KG1 (cell line): ENCODE measurements around the gene ASXL2.
"Not testable (repeated sequence)": the region's sequence is repeated elsewhere in the genome, so short reads cannot be mapped to it uniquely, and the experiment has no call there.

Experiments
- DNase-seq: peaks from one replicate; lab custom pipeline; 2025; lab: John Stamatoyannopoulos, UW

Gene ASXL2

GRCh38 chr2:25891672-25892071 is 13.4 kb upstream of the ASXL2 start:
- no peak for DNase-seq

- DNase-seq: no peak
These were observed 9.4 kb upstream of the ASXL2 start for GRCh38 chr2:25887624-25888242.

GRCh38 chr2:25885933-25886332 is 7.6 kb upstream of the ASXL2 start:
- no peak for DNase-seq

- no peak for DNase-seq
These were observed 3.5 kb upstream of the ASXL2 start for GRCh38 chr2:25881764-25882163.

GRCh38 chr2:25879133-25879730 is 945 bp upstream of the ASXL2 start:
- no peak for DNase-seq

GRCh38 chr2:25877431-25878360 is 591 bp downstream of the ASXL2 start:
- DNase-seq: peak; percentile 32

- DNase-seq: no peak
These were observed 6.2 kb downstream of the ASXL2 start for GRCh38 chr2:25872134-25872533.

- DNase-seq: no peak
These were observed 10.8 kb downstream of the ASXL2 start for GRCh38 chr2:25867396-25868003.

GRCh38 chr2:25856377-25856776 is 21.9 kb downstream of the ASXL2 start:
- no peak for DNase-seq

- DNase-seq: no peak
These were observed 23.2 kb downstream of the ASXL2 start for GRCh38 chr2:25855065-25855464.

GRCh38 chr2:25854613-25855012 is 23.7 kb downstream of the ASXL2 start:
- DNase-seq: no peak

GRCh38 chr2:25853038-25853638 is 25.1 kb downstream of the ASXL2 start:
- DNase-seq: peak; percentile 28

GRCh38 chr2:25851740-25852503 is 26.4 kb downstream of the ASXL2 start:
- DNase-seq: peak; percentile 83

GRCh38 chr2:25850400-25850799 is 27.9 kb downstream of the ASXL2 start:
- not testable (repeated sequence) for DNase-seq

GRCh38 chr2:25849350-25849749 is 28.9 kb downstream of the ASXL2 start:
- not testable (repeated sequence) for DNase-seq

GRCh38 chr2:25845843-25846505 is 32.3 kb downstream of the ASXL2 start:
- DNase-seq: no peak

- DNase-seq: no peak
These were observed 34.2 kb downstream of the ASXL2 start for GRCh38 chr2:25844089-25844488.

GRCh38 chr2:25842155-25842554 is 36.1 kb downstream of the ASXL2 start:
- no peak for DNase-seq

GRCh38 chr2:25838152-25838756 is 40.0 kb downstream of the ASXL2 start:
- no peak for DNase-seq

- no peak for DNase-seq
These were observed 42.4 kb downstream of the ASXL2 start for GRCh38 chr2:25835906-25836305.
